Measurements from ENCODE around the gene HYAL3.
"Not testable (repeated sequence)": the region's sequence is repeated elsewhere in the genome, so short reads cannot be mapped to it uniquely, and the experiment has no call there.

The HYAL3 gene

GRCh38 chr3:50289130-50289529 lies 10.1 kb downstream of the HYAL3 start:
- no peak for DNase-seq (ENCODE audit: low read depth)

DNA sequence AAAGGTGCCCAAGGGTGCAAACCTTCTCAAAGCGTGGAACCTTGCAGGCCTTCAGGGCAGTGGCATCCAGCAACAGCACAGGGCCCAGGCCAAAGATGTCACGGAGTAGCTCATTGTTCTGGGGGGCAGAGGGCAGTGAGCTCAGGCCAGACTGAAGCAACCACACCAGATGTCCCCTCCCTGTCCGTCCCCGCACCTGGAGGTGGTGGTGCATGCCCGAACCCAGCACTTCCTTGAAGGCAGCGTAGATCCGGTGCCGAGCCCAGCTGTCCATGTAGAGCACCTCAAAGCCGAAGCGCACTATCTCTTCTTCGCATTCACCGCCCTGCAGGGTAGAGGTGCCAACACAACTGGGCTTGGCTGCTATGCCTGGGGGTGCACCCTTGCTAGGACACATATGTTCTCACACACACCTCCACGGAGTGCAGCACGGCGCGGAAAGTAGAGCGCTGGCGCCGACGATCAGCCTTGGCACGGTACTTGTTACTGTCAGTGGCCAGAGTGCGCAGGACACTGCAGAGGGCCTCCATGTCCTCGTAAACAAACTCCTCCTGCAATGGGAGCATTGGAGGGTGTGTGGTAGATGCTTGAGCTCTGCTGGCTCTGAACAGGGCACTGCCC lies 10.7 kb downstream of the HYAL3 start:
- DNase-seq (ENCODE audit: low read depth), result no peak

- DNase-seq (ENCODE audit: low read depth), result no peak
Measured at GRCh38 chr3:50287262-50287661, 11.9 kb downstream of the HYAL3 start.

DNA sequence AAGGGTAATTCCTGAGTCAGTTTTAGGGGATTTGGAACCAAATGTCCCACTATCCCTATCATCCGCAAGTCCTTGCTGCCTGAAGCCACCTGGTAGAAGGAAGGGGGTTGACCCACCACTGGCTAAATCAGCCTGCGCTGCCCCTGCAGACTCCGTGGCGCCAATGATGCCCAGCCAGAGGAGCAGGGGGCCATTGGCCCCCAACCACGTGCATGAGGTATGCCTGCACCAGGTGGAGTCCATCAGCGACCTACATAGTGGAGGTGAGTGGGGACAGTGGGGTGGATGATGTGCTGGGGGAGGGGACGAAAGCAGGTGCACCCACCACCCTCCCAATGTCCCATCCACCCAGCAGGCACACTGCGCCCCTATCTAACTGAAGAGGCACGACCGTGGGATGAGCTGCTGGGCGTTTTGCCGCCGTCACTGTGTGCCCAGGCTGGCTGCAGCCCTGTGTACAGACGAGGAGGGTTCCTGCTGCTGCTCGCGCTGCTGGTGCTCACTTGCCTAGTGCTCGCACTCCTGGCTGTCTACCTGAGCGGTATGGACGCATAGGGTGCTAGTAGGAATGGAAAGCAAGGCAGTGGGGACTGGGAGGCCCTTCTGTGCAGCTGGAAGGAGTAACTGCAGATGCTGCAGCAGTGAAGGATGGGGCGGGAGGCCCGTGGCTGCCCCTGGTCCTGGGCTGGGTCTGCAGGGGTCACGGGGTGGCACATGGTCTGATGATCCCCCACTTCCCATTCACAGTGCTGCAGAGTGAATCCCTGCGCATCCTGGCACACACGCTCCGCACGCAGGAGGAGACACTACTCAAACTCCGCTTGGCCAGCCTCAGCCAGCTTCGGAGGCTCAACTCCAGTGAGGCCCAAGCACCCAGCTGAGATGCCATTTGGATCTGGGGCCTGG lies 12.6 kb downstream of the HYAL3 start:
- DNase-seq (ENCODE audit: low read depth), result no peak

GRCh38 chr3:50284121-50284520 lies 15.1 kb downstream of the HYAL3 start:
- DNase-seq (ENCODE audit: low read depth), result not testable (repeated sequence)

DNA sequence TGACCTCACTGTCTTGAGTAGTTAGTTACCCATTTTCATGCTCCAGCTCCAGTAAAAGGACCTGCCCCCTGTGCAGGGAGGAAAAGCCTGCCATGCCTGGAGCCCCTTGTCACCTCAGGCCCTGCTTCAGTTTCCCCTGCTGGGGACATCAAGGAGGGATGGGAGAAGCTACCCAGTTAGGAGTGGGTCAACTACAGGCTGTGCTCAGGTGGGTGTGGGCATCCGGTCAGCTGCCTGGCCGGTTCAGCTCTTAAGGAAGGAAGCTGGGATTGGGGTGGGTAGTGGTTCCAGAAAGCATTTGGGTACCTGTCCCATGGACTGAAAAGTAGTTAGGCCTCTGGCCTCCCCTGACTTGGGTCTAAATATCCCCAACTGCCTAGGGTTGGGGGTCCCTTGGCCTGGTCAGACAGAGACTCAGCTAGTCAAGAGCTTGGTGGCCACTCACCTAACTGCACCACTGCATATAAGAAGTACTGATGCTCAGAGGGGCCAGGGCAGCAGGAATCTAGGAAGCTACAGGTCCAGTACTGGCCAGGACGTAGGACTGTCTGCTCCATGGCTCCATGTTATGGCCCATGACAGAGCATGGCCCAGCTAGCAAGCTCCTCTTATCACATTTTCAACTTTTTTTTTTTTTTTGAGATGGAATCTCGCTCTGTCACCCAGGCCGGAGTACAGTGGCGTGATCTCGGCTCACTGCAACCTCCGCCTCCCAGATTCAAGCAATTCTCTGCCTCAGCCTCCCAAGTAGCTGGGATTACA lies 19.8 kb downstream of the HYAL3 start:
- no peak for DNase-seq (ENCODE audit: low read depth)

DNA sequence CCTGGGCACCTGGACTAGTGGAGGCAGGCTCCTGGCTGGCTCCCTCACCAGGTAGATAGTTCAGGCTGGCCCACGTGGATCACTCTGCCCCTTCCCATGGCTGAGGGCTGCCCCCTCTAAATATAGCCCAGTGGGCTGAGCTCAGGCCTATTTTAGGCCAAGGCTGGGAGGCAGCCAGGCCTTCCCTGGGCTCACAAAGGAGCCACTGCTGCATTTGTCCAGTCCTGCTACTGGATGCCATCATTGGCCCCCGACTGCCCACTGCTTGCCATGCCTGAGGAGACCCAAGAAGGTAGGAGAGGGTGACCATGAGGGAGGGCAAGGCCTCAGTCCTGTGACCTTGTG lies 20.4 kb downstream of the HYAL3 start, which contains the start of gene LSMEM2:
Gene LSMEM2 (plus strand): TSS at position 208 of the 345 bp plus-strand sequence. CDS start 27 bp downstream, at position 235.
- no peak for DNase-seq (ENCODE audit: low read depth)

DNA sequence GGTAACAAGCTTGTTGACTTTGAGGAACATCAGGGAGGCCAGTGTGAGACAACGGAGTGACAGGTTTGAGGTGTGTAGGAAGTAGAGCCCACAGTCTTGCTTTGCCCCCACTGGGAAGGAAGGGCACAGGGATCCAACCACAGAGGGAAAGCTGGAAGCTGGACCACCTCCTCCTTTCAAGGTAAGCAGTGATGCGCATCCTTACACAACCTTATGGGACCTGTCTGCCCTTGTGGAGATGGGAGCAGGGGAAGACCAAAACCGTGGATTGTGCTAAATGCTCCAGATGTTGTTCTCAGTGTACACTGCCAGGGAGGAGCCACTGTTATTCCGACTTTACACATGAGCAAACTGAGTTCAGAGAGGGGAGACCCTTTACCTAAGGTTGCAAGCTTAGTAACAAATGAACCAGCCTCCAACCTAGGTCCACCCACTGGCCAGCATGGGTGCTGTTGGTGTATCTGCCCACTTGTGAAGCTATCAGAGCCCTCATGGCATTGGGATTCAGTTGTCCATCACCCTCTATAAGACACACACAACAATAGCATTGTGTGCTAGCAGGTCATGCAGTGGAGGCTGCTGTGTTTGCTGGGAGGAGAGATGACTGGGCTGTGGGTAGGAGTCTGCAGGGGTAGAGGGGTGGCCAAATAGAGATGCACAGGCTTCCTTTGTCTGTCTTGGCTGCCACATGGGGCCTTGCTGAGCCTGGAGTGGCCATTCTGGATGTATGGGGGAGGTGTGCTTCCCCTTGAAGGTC lies 20.9 kb downstream of the HYAL3 start:
- no peak for DNase-seq (ENCODE audit: low read depth)

GRCh38 chr3:50276762-50277101 lies 22.5 kb downstream of the HYAL3 start:
- DNase-seq (ENCODE audit: low read depth), result no peak

DNA sequence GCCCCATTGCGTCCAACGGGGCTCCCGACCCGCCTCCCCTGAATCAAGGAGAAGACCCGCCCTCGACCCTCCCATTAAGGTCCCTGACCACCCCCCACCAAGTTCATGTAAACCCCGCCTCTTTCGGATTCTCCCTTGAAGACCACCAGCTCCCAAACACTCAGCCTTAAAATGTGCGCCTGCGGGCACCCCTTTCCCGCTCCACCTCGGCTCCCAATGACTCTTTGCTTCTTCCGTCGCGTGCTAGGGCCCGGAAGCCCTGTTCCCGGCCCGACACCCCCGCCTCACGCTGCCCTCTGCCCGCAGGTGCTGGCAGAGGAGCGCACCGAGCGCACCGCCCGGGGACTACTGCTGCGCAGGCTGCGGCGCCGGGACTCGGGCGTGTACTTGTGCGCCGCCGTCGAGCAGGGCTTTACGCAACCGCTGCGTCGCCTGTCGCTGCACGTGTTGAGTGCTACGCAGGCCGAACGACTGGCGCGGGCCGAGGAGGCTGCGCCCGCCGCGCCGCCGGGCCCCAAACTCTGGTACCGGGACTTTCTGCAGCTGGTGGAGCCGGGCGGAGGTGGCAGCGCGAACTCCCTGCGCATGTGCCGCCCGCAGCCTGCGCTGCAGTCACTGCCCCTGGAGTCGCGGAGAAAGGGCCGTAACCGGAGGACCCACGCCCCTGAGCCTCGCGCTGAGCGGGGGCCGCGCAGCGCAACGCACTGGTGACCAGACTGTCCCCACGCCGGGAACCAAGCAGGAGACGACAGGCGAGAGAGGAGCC lies 23.0 kb downstream of the HYAL3 start:
- DNase-seq (ENCODE audit: low read depth), result no peak

GRCh38 chr3:50275141-50275995 lies 23.8 kb downstream of the HYAL3 start:
- DNase-seq (ENCODE audit: low read depth), result no peak

DNA sequence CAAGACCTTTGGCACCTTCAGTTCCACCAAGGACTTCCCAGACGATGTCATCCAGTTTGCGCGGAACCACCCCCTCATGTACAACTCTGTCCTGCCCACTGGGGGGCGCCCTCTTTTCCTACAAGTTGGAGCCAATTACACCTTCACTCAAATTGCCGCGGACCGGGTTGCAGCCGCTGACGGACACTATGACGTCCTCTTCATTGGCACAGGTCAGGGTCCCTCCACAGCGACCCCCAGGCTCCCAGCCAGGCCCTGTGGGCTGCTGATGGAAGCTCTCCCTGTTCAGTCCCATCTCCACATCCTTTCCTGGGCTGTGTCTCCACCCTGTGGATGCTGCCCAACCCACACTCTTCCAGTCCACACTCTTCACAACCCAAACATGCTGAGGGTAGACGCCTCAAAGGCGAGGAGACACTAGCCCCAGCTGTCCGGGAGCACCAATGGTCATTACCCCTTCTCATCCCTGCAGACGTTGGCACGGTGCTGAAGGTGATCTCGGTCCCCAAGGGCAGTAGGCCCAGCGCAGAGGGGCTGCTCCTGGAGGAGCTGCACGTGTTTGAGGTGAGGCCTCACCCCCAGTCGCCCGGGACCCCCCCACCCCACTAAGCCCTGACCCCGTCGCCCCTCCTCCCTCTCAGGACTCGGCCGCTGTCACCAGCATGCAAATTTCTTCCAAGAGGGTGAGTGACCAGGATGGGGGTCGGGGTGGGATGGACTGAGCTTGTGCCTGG lies 24.7 kb downstream of the HYAL3 start:
- no peak for DNase-seq (ENCODE audit: low read depth)

GRCh38 chr3:50273689-50274065 lies 25.5 kb downstream of the HYAL3 start:
- DNase-seq (ENCODE audit: low read depth), result no peak

DNA sequence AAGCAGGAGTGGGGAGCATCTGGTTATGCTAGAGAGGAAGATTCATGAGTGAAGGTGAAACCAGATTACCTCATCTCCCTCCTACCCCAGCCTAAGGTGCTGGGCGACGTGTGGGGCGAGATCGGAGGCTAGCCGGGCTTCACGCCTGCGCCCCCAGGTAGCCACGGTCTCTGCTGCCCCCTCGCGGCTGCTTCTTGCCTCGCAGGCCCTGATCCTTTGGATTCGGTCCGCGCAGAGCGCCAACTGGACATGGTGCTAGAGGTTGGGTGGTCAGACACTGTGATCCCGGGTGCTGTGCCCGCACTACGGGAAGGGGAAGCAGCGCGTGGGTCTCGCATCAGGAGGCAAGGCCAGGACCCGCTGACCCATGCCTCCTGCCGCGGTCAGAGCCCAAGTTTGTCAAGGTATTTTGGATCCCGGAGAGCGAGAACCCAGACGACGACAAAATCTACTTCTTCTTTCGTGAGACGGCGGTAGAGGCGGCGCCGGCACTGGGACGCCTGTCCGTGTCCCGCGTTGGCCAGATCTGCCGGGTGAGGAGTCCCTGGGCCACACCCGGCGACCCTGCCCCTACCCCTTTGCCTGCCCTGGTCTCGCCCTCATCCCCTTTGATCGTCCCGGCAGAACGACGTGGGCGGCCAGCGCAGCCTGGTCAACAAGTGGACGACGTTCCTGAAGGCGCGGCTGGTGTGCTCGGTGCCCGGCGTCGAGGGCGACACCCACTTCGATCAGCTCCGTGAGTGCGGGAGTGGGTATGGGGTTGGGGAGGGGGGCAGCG lies 26.1 kb downstream of the HYAL3 start:
- DNase-seq (ENCODE audit: low read depth), result no peak

- not testable (repeated sequence) for DNase-seq (ENCODE audit: low read depth)
Measured at GRCh38 chr3:50272538-50272910, 26.7 kb downstream of the HYAL3 start.

DNA sequence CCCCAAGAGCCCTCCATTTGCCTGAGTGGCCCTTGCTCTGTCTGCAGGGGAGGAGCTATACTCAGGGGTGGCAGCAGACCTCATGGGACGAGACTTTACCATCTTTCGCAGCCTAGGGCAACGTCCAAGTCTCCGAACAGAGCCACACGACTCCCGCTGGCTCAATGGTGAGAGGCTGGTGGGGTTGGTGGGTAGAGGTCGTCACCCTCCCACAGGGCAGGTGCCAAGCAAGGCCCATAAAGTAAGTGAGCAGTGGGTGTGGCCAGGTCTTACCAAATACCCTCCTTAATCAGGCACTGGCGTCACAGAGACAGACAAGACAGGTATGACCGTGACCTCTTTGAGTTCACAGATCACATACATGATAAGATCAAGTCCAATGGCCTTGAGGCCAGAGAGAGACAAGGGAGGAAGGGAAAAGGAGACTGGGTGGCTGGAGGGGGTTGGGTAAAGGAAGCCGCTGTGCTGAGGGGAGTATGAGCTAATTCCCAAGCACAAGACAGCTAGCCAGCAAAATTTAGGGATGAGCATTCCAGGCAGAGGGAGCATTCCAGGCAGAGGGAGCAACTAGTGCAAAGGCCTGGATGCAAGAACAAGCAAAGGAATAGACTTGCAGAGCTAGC lies 27.8 kb downstream of the HYAL3 start:
- DNase-seq (ENCODE audit: low read depth), result no peak

DNA sequence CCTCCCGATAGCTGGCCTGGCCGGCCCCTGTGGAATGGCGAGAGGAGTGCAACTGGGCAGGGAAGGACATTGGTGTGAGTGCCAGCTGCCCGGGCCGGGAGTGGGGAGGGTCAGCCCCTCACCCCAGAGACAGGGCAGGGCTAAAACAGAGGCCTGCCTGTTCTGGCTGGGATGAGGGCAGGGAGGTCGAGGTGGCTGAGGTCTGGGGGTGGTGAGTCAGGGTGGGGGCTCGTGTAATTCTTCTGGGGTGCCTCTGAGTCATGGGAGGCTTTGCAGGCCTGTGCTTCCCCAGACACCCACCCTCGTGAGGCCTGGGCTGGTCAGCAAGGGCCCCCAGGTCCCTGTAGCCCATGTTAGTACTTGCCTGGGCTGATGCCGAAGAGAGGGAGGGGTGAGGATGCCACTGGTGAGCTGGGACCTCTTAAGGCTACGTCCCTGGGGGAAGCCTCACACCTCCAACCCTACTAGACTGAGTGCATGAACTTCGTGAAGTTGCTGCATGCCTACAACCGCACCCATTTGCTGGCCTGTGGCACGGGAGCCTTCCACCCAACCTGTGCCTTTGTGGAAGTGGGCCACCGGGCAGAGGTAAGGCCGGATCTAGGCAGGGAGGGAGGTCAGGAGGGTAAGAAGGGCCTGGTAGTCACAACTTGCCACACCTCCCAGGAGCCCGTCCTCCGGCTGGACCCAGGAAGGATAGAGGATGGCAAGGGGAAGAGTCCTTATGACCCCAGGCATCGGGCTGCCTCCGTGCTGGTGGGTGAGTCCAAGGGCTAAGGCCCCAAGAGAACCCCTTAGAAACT lies 28.6 kb downstream of the HYAL3 start:
- no peak for DNase-seq (ENCODE audit: low read depth)

GRCh38 chr3:50269977-50270413 lies 29.2 kb downstream of the HYAL3 start:
- DNase-seq (ENCODE audit: low read depth), result no peak

All from HS-5 (cell line).